MCF 10A (cell line): ENCODE data around the gene SH3BP4. TPM values are rescaled to one million over a fixed set of nuclear protein-coding genes. Genes with fewer than 3 reads are reported as not detected.
A peak's percentile ranks its signal among the peaks of the same experiment; 100 is the strongest.

Source experiments
- BruUV-seq: library from RNA; stranded (reverse); fragments of 400-500 nt; replicated peaks from 2 replicates; lab custom pipeline; 2021; lab: Mats Ljungman, UMichigan
- CTCF ChIA-PET: fragments of 300-600 bp; sonication (Branson Sonifier 250); formaldehyde crosslinking; extraction: SDS; loops from one replicate; lab custom pipeline; 2021; ENCODE audit warnings: antibody characterized with exemption, inconsistent platforms; lab: Yijun Ruan, JAX
- POLR2A ChIA-PET: fragments of 300-600, 350-650 bp; sonication (Branson Sonifier 250); formaldehyde crosslinking; extraction: SDS; loops from one replicate; lab custom pipeline; 2020; ENCODE audit warnings: antibody characterized with exemption, inconsistent platforms; lab: Yijun Ruan, JAX
- DNase-seq: peaks from one replicate; pipeline ENCODE4 v3.0.0-alpha.2; 2018; ENCODE audit not compliant: unreplicated experiment
- H3K27ac Mint-ChIP-seq: one replicate; pipeline ENCODE4 v1.8.0; 2022; ENCODE audit warnings: mild to moderate bottlenecking, low read depth, mixed read lengths; ENCODE audit not compliant: unreplicated experiment
- H3K27me3 Mint-ChIP-seq: one replicate; pipeline ENCODE4 v1.8.0; 2022; ENCODE audit warnings: mixed read lengths; ENCODE audit not compliant: insufficient read depth, unreplicated experiment
- H3K36me3 Mint-ChIP-seq: one replicate; pipeline ENCODE4 v1.8.0; 2022; ENCODE audit warnings: mild to moderate bottlenecking, moderate library complexity, mixed read lengths; ENCODE audit not compliant: insufficient read depth, unreplicated experiment
- H3K4me1 Mint-ChIP-seq: one replicate; pipeline ENCODE4 v1.8.0; 2022; ENCODE audit warnings: mixed read lengths; ENCODE audit not compliant: insufficient read depth, unreplicated experiment
- H3K4me3 Mint-ChIP-seq: one replicate; pipeline ENCODE4 v1.8.0; 2022; ENCODE audit warnings: mild to moderate bottlenecking, moderate library complexity, mixed read lengths; ENCODE audit not compliant: unreplicated experiment
- H3K9me3 Mint-ChIP-seq: one replicate; pipeline ENCODE4 v1.8.0; 2022; ENCODE audit warnings: mixed read lengths; ENCODE audit not compliant: unreplicated experiment
- CTCF ChIP-seq: fragments of 200-600 bp; IDR thresholded peaks from one replicate; pipeline ENCODE4 v1.8.0; 2022; ENCODE audit warnings: antibody characterized with exemption, mild to moderate bottlenecking; ENCODE audit not compliant: unreplicated experiment
- intact Hi-C: fragments of 100-400 bp; cut with micrococcal nuclease; formaldehyde crosslinking; loops from 2 replicates; pipeline ENCODE4 v1.14.1; 2022
- total RNA-seq: library from RNA; stranded (reverse); gene quantifications from 2 replicates; pipeline ENCODE4 v1.2.3, GENCODE V29; 2022

SH3BP4 gene
- total RNA-seq, 1 experiment from 2014 or later, result 59.7 TPM

- Mint-ChIP-seq H3K9me3 (peaks cover 2% of the 10 kb centered on the region), H3K27me3 (no peaks in the 10 kb centered on the region), H3K36me3 (peaks cover 7% of the 10 kb centered on the region), H3K4me1 (peaks cover 24% of the 10 kb centered on the region), H3K4me3 (no peak overlapping the region), H3K27ac (no peak overlapping the region)
- CTCF ChIA-PET, result no interaction called here
- DNase-seq, result no peak
- BruUV-seq, result no TSS peak
- intact Hi-C loops, result no loop called here
- POLR2A ChIA-PET, result no interaction called here
- no peak for TF ChIP-seq CTCF
These were observed 58.4 kb downstream of the SH3BP4 start for GRCh38 chr2:235010117-235010714.

DNA sequence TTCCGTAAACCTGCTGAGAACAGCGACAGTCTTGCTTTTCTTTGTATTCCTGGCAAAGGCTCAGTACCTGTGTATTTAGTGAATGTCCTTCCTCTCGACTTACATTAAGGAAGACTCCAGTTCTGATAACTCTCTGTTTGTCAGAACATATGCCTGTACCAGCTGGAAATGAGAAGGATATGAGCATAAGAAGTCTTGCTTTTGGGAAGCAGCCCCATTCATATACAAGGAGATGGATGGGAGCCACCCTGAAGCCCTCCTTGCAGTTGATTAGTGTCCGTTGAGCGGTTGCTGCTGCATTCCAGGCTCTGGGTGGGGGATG, 59.8 kb downstream of the SH3BP4 start:
- peaks cover 24% of the 10 kb centered on the region for H3K4me1 Mint-ChIP-seq
- H3K27ac Mint-ChIP-seq, result no peak overlapping the region
- no peak overlapping the region for H3K4me3 Mint-ChIP-seq
- ChIA-PET POLR2A (no interaction called here), CTCF (interaction anchor here (0.6 to 0.7 kb wide), 3 partner anchors 23 to 884 kb away, joined by 3 to 4 read pairs (median 3); no protein-coding TSS in a partner anchor)
- TF ChIP-seq CTCF, result no peak
- peaks cover 10% of the 10 kb centered on the region for H3K36me3 Mint-ChIP-seq
- no peak for DNase-seq
- BruUV-seq, result no TSS peak
- peaks cover 7% of the 10 kb centered on the region for H3K9me3 Mint-ChIP-seq
- intact Hi-C loops, result no loop called here
- no peaks in the 10 kb centered on the region for H3K27me3 Mint-ChIP-seq

DNA sequence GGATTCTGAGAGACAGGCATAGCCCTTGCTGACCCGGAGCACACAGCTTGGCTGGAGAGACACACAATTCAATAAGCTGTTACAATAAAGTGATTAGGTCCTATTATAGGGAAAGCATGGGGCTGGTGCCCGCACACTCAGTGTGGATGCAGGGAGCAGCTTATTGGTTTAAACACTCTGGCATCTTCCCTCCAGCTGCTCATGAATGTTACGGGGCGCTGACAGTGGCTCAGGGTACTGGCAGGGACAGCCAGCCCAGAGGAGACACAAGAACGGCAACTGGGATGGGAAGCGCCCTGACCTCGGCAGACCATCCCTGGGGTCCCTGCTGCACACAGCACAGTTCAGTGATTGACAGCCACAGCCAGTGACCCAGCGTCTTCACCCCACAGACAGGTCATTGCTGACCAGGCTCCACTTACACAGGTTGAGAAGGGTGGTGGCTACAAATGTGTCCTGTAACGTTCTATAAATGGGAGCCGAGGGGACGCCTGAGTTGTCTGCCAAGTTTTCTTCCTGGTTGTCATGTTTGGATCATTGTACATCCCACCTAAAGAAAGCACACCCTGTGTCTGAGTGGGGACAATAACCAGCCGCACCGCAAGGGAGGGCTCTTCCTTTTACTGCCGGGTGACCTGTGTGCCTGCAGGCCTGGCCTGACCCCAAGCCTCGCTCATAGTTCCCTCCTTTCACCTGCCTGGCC, 60.3 kb downstream of the SH3BP4 start:
- no peak for DNase-seq
- H3K36me3 Mint-ChIP-seq, result peaks cover 6% of the 10 kb centered on the region
- TF ChIP-seq CTCF, result no peak
- BruUV-seq, result no TSS peak
- intact Hi-C loops, result no loop called here
- H3K27me3 Mint-ChIP-seq, result no peaks in the 10 kb centered on the region
- no peak overlapping the region for H3K4me3 Mint-ChIP-seq
- peaks cover 7% of the 10 kb centered on the region for H3K9me3 Mint-ChIP-seq
- CTCF ChIA-PET, result interaction anchor here (0.7 kb wide), 1 partner anchor 883 kb away, joined by 3 read pairs; no protein-coding TSS in a partner anchor
- H3K4me1 Mint-ChIP-seq, result peaks cover 24% of the 10 kb centered on the region
- POLR2A ChIA-PET, result no interaction called here
- no peak overlapping the region for H3K27ac Mint-ChIP-seq

DNA sequence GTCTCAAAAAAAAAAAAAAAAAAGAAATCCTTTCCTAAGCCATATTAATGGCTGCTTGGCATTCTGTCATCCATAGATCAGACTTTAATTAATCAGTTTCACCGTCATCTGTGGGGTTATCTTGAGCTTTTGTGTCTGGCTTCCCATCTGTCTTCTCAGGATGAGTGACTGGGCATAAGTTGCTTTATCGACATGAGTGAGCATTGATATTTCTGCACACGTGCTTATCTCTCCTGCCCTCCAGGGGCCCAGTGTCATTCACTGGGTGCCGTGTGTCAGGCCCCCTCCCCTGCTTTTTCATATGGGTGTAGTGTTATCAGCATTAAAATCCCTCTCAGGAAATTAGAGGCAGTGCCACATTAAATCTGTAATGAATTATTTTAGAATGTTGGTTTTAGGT, 65.6 kb downstream of the SH3BP4 start:
- ChIA-PET POLR2A (interaction anchor here (0.9 kb wide), 1 partner anchor 8 kb away, joined by 3 read pairs; no protein-coding TSS in a partner anchor), CTCF (interaction anchor here (1.6 kb wide), 1 partner anchor 136 kb away, joined by 3 read pairs; no protein-coding TSS in a partner anchor)
- no peak for DNase-seq
- no peak for TF ChIP-seq CTCF
- BruUV-seq, result no TSS peak
- Mint-ChIP-seq H3K27me3 (no peaks in the 10 kb centered on the region), H3K36me3 (peaks cover 12% of the 10 kb centered on the region), H3K9me3 (peaks cover 7% of the 10 kb centered on the region), H3K4me1 (peaks cover 26% of the 10 kb centered on the region), H3K27ac (peak overlapping the region; percentile 77), H3K4me3 (no peak overlapping the region)
- intact Hi-C loops, result no loop called here
